ENCODE data around the gene GGNBP2. TPM values are rescaled to one million over a fixed set of nuclear protein-coding genes. Genes with fewer than 3 reads are reported as not detected.

Gene GGNBP2
- total RNA-seq, 1 experiment from 2014 or later = 57.2 TPM

- no TSS peak for BruUV-seq (replicated peaks)
- Histone ChIP-seq H3K4me1 (ENCODE audit: control insufficient read depth, insufficient read depth, low read length) (no peaks in the 10 kb centered on the region; the same call in 1 of the 2 replicates), H3K27me3 (ENCODE audit: control insufficient read depth, insufficient read depth, low read length) (no peaks in the 10 kb centered on the region), H3K4me3 (ENCODE audit: low read depth in 2 of 2, low read length in 2 of 2) (no peak overlapping the region), H3K27ac (ENCODE audit: low read length) (no peak overlapping the region), H3K9me3 (ENCODE audit: control insufficient read depth, insufficient read depth, low read depth, low read length) (no peaks in the 10 kb centered on the region), H3K36me3 (ENCODE audit: control insufficient read depth, insufficient read depth, low read length) (peaks cover 8% of the 10 kb centered on the region)
- ATAC-seq = no peak
- ChIA-PET CTCF (no interaction called here), POLR2A (no interaction called here)
- intact Hi-C loops (cut with micrococcal nuclease; ENCODE audit: unreplicated experiment) (no loop called here), in situ Hi-C loops (cut with HindIII; ENCODE audit: low pct_unique_long_range_greater_than_20kb, low sequenced_read_pairs) (no loop called here)
- no peak for DNase-seq (ENCODE audit: low read depth, low spot score)
- TF ChIP-seq TCF7L2 (IDR thresholded peaks at IDR 0.05; ENCODE audit: low read depth, low read length) (no peak), CTCF (IDR thresholded peaks at IDR 0.05) (no peak), POLR2AphosphoS5 (IDR thresholded peaks at IDR 0.05; ENCODE audit: low read depth, low read length) (no peak), REST (IDR thresholded peaks at IDR 0.05; ENCODE audit: insufficient read depth in 1 of 2, low read depth in 2 of 2, low read length in 1 of 2) (no peak), SIN3A (IDR thresholded peaks at IDR 0.05; ENCODE audit: borderline replicate concordance, insufficient read depth, low read depth, low read length) (no peak)
Observed at GRCh38 chr17:36527621-36528250, 17.0 kb upstream of the GGNBP2 start.

GRCh38 chr17:36529121-36529520 lies 15.6 kb upstream of the GGNBP2 start:
- ATAC-seq = no peak
- Histone ChIP-seq H3K9me3 (ENCODE audit: control insufficient read depth, insufficient read depth, low read depth, low read length) (no peaks in the 10 kb centered on the region), H3K27ac (ENCODE audit: low read length) (no peak overlapping the region), H3K4me3 (ENCODE audit: low read depth in 2 of 2, low read length in 2 of 2) (no peak overlapping the region), H3K36me3 (ENCODE audit: control insufficient read depth, insufficient read depth, low read length) (peaks cover 11% of the 10 kb centered on the region), H3K27me3 (ENCODE audit: control insufficient read depth, insufficient read depth, low read length) (no peaks in the 10 kb centered on the region), H3K4me1 (ENCODE audit: control insufficient read depth, insufficient read depth, low read length) (peaks cover 3% of the 10 kb centered on the region; the same call in 1 of the 2 replicates)
- intact Hi-C loops (cut with micrococcal nuclease; ENCODE audit: unreplicated experiment) = no loop called here
- DNase-seq (ENCODE audit: low read depth, low spot score) = no peak
- in situ Hi-C loops (cut with HindIII; ENCODE audit: low pct_unique_long_range_greater_than_20kb, low sequenced_read_pairs) = no loop called here
- CTCF ChIA-PET = no interaction called here
- TF ChIP-seq TCF7L2 (IDR thresholded peaks at IDR 0.05; ENCODE audit: low read depth, low read length) (no peak), CTCF (IDR thresholded peaks at IDR 0.05) (no peak), REST (IDR thresholded peaks at IDR 0.05; ENCODE audit: insufficient read depth in 1 of 2, low read depth in 2 of 2, low read length in 1 of 2) (no peak), POLR2AphosphoS5 (IDR thresholded peaks at IDR 0.05; ENCODE audit: low read depth, low read length) (no peak), SIN3A (IDR thresholded peaks at IDR 0.05; ENCODE audit: borderline replicate concordance, insufficient read depth, low read depth, low read length) (no peak)
- POLR2A ChIA-PET = no interaction called here
- BruUV-seq (replicated peaks) = no TSS peak

Data from Panc1 (cell line).